ENCODE measurements around the gene SYMPK. TPM values are rescaled to one million over a fixed set of nuclear protein-coding genes. Genes with fewer than 3 reads are reported as not detected.

SYMPK gene
- total RNA-seq, 3 donors from 2014 or later, result 61.1 to 67.4 (median 65.9) TPM

- ATAC-seq (no peak), DNase-seq (no peak)
- no peak for TF ChIP-seq CTCF (IDR thresholded peaks at IDR 0.05)
- peaks cover 3% of the 10 kb centered on the region for H3K36me3 ChIP-seq (ENCODE audit: low read depth)
- H3K4me3 ChIP-seq, result no peak overlapping the region
- intact Hi-C loops (cut with DNase I, micrococcal nuclease), result no loop called here
- H3K4me1 ChIP-seq (ENCODE audit: low read depth), result peaks cover 9% of the 10 kb centered on the region
- H3K9me3 ChIP-seq, result no peaks in the 10 kb centered on the region
Measured at GRCh38 chr19:45790942-45791341, 72.0 kb downstream of the SYMPK start.

- DNase-seq (no peak), ATAC-seq (no peak)
- intact Hi-C loops (cut with DNase I, micrococcal nuclease), result no loop called here
- Histone ChIP-seq H3K4me1 (ENCODE audit: low read depth) (peaks cover 9% of the 10 kb centered on the region), H3K4me3 (no peak overlapping the region), H3K9me3 (no peaks in the 10 kb centered on the region), H3K36me3 (ENCODE audit: low read depth) (peaks cover 3% of the 10 kb centered on the region)
- TF ChIP-seq CTCF (IDR thresholded peaks at IDR 0.05), result no peak
Measured at GRCh38 chr19:45789035-45789786, 73.7 kb downstream of the SYMPK start.

GRCh38 chr19:45786533-45786894 is 76.4 kb downstream of the SYMPK start:
- Histone ChIP-seq H3K36me3 (ENCODE audit: low read depth) (peaks cover 3% of the 10 kb centered on the region), H3K4me1 (ENCODE audit: low read depth) (peaks cover 11% of the 10 kb centered on the region), H3K4me3 (no peak overlapping the region), H3K9me3 (no peaks in the 10 kb centered on the region)
- ATAC-seq, result no peak
- DNase-seq, result no peak
- no peak for TF ChIP-seq CTCF (IDR thresholded peaks at IDR 0.05)
- intact Hi-C loops (cut with DNase I, micrococcal nuclease), result no loop called here

GRCh38 chr19:45785781-45786532 is 77.0 kb downstream of the SYMPK start:
- H3K36me3 ChIP-seq (ENCODE audit: low read depth), result peaks cover 3% of the 10 kb centered on the region
- peaks cover 7% of the 10 kb centered on the region for H3K4me1 ChIP-seq (ENCODE audit: low read depth)
- DNase-seq (no peak), ATAC-seq (no peak)
- intact Hi-C loops (cut with DNase I, micrococcal nuclease), result no loop called here
- no peaks in the 10 kb centered on the region for H3K9me3 ChIP-seq
- H3K4me3 ChIP-seq, result no peak overlapping the region
- TF ChIP-seq CTCF (IDR thresholded peaks at IDR 0.05), result no peak

- intact Hi-C loops (cut with DNase I, micrococcal nuclease), result no loop called here
- TF ChIP-seq CTCF (IDR thresholded peaks at IDR 0.05), result no peak
- ATAC-seq, result no peak
- Histone ChIP-seq H3K4me1 (ENCODE audit: low read depth) (peaks cover 9% of the 10 kb centered on the region), H3K4me3 (no peak overlapping the region), H3K36me3 (ENCODE audit: low read depth) (peaks cover 3% of the 10 kb centered on the region), H3K9me3 (no peaks in the 10 kb centered on the region)
- no peak for DNase-seq
Measured at GRCh38 chr19:45785097-45785496, 77.8 kb downstream of the SYMPK start.

Data from mucosa of descending colon (tissue), 3 donors.